NCI-H2029 treated with DMSO at 0.1 percent for 48 hours (cell line): ENCODE results near the gene TNS3.

Source experiments
- DNase-seq: peaks from one replicate; lab custom pipeline; 2025; lab: John Stamatoyannopoulos, UW

TNS3 gene

DNA sequence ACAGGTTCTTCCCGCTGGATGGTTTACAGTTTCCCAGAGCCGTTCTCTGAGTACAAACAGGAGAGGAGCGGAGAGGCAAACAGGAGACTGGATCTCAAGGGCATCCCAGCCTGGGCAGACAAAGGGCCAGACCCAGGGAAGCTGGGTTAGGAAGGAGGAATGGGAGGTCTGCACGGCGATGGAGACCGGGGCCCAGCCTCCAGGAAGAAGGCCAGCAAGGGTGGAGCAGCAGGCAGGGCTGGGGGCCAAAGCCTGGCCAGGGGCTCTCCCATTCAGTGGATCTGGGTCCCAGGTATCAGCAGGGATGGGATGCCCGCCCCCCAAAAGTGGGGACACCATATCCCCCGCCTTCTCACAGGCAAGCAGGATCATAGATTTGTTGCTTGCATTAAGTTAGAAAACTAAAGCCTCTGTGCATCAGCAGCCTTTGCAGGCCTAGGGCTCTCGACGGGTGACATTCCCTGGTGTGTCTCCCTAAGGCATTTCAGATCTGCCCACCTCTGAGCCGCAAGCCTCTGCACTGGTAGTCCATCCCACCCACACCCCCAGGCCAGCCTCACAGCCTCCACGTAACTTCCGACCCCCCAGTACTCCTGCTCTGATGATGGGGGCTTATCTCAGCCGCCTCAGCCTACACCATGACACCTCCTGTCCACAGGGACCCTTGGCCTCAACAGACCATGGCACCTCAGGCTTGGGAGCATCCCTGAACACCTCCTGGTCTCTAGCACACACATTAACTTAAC is 59.9 kb downstream of the TNS3 start:
- no peak for DNase-seq

DNA sequence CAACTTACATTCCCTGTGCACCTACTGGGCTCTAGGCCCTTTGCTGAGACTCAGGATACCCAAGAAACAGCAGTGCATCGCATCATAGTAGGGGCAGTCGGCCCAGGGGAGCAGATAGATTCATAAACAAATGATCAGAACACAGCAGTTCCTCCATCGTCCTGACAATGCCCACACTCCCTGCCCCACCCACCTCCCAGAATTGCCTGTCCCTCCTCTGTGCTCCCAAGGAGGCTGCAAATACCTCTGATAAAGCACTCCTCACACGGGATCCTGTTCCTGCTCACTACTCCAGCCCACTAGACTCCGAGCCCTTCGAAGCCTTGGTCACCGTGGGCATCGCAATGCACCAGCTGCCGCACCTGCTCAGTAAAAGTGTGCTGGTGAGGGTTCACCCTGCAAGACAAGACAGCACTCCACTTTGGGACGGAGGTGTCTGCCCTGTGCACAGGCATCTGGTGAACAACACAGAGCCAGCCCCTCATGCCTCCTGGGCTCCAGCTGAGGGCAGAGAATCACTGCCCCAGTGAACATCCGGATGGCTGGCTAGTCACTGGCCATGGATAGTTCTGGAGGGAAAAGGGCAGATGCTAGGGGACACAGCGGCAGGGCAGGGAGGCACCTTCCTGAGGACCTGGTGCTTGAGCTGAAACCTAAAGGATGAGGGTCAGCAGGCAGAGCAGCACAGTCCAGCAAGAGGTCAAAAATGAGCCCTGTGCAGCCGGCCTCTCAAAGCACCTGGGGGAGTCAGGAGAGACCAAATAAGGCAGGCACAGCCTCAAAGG is 60.7 kb downstream of the TNS3 start:
- no peak for DNase-seq

DNA sequence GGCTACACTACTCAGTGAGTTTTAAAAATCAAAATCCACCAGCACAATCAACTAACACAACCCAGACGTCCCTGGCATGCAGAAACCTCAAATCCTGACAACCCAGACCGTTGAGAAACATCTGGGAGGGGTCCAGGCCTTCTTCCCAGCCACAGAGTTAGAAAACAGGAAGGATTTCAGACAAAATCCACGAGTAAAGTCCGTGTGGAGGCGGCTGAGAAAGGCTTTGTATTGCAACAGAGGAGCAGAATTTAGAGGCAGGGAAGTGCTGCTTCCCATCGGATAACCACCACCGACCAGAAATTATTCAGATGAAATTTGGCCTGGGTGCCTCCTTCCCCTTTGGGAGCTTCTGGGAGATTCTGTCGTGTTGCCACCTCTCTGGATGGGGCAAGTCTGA is 61.5 kb downstream of the TNS3 start:
- no peak for DNase-seq

DNA sequence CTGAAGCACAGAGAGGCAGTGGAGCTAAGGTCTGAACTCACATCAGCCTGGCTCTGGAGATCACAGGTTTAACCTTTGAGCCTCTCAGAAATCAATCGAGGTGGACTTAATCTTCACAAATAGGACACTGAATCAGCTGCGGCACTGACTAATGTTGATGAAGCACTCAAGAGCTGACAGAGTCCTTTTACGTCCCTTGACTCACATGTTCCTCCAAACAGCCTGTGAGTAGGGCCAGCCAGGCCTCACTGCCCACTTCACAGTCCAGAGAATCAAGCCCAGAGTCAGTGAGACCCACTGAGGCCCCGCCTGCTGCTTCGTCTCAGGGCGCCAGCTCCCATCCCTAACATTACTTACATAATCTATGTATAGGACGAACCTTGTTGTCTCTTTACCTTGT is 63.1 kb downstream of the TNS3 start:
- DNase-seq: no peak

DNA sequence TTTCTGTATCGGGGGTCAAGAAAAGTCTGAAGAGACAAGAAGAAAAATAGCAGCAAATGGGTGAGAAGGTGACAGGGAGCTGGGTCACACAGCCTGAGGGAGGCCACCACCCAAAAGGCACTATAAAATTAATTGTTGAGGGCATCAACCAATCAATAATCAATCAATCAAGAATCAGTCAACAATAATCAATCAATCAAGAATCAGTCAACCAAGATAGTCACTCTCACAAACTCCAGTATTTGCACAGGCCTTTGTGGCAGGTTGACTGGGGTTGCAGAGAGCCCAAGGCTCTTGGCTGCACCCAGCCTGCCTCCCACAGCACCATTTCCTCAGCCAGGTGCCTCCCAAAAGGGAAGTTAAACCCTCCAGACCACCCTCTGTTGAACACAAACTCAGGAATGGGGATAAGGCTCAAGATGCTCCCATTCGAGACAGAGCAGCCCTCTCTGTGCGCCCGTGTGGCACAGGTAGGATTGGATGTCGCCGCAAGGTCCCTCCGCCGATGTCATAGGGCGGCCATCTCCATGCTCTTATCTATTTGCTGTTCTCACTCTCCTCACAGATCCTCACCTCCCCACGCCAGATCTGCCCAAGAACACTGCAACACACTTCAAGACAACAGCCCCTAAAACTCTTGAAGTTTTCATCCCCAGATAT is 64.0 kb downstream of the TNS3 start:
- no peak for DNase-seq

DNA sequence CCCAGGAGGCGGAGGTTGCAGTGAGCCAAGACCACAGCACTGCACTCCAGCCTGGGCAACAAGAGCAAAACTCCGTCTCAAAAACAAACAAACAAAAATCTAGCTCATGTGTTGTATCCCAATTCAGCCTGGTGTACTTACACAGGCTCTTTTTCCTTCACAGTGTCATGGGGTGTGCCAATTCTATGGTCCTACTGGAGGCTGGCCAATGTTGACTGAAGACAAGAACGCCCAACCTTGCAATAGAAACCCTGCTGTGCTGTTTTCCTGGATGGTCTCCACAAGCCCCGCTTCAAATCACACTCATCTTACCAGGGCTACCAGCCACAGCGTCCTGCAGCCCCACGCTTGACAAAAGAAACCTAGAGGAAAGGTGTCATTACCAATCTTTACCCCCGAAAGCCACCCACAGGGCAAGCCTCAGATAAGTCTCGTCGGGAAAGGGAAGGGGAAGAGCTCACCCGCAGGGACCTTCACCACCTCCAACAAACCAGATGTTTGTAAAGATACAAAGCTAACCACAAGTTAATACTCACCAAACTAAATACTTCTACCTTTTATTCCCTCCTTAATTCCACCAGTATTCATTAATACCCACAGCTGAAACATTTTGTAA is 64.8 kb downstream of the TNS3 start:
- peak; percentile 83 for DNase-seq

DNA sequence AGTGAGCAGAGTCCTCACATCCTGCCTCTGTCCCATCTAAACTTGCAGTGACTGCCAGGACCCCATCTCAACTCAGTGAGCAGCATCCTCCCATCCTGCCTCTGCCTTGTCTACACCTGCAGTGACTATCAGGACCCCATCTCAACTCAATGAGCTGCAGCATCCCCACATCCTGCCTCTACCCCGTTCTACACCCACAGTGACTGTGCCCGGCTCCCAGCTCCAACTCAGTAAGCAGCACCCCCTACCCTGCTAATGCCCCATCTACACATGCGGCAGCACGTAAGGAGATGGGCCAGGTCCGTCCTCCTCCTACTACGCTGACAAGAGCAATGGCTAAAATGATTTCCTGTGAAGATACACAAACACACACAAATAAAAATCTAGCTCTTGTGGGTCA is 65.5 kb downstream of the TNS3 start:
- no peak for DNase-seq

DNA sequence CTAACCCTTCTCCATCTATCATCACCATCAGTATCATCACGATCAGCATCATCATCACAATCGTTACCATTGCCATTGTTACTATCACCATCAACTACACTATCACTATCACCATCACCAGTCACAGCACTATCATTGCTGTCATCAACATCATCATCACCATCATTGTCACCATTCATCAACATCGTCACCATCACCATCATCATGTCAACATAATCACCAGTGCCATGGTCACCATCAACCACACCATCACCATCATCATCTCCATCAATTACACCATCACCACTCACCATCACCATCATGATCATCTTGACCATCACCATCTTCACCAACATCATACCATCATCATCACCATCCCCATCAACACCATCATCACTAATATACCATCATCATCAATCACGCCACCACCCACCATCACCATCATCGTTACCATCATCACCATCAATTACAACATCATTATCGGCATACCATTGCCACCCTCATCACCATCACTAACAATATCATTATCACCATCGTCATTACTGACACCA is 66.5 kb downstream of the TNS3 start:
- no peak for DNase-seq

DNA sequence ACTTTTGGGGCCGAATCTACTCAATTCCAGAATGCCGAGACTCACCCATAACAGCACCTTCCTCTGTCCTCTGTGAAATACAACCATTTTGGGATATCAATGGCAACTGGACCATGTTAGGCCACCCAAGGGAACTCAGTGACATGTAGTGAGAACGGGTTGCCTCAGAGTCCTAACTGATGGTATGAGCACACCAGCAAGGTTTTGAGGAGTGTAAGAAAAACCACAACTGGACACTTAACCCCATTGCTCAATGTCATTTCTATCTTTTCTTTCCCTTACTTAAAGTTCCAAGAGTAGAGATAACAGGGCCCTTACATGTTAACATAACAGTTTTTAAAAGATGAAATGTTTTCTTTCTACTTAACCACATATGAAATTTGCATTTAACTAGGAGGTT is 67.1 kb downstream of the TNS3 start:
- DNase-seq: no peak

DNA sequence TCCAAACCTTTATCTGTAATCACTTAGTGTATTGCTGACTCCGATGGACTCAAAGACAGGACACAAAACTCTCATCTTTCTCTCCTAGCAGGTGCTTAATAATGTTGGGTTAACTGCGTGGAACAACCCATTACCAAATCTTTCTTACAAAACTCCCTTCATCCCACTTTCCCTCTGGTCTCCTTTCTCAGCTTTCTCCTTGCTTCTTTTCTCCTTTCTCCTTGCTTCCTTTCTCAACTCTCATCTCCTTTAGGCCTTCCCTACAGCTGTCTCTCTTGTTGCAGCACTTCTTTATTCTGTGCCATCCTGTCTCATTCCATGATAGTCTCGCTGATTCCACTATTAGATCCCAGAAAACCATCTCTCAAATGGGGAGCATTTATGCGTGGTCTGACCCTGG is 67.5 kb downstream of the TNS3 start:
- no peak for DNase-seq

DNA sequence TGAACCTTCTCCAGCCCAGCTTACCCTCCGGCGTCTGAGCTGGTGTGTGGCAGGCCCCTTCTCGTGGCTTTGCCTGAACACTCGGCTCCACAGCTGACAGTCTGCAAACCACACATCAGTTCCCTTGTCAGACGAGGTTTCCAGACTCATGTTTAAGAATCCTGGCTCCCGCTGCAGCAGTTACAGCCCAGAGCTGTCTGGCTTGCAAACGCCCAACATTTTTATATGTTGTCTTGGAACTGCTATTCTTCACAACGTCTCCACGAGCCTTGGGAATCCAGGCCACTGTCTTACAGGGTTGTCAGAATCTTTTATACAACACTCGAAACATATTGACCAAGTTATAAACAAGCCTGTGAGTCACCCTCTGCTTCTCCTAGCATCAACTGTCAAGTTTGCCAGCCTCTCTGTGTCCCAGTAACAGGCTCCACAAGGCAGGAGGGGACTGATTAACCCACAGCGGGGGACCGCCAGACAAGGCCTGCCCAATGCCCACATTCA is 68.1 kb downstream of the TNS3 start:
- no peak for DNase-seq

DNA sequence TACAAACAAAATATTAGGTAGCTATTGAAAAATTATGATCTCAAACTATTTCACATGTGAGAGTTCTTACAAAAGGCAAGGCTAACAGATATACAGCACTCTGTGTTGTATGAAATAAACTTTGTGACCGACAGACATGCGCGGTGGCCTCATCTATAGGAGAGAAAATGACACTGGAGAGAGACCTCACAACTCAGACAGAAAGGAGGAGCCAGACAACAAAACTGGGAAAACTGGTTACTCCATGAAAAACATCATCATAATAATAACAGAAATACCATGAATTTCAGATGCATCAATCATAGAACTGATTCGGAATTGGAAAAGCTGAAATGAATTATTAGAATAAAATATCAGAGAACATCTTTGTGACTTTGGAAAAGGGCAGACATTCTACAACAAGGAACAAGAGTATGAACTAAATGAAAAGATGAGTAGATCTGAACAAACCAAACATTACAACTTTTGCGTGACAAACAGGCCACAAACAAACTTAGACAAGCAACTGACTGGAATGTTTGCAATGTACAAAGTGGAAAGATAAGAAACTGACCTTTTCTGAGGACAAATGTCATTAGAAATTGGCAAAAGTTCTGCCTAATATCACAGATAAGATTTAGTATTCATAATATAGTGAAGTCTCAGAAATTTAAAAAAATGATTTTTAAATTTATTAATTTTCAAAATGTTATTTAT is 69.3 kb downstream of the TNS3 start:
- no peak for DNase-seq

DNA sequence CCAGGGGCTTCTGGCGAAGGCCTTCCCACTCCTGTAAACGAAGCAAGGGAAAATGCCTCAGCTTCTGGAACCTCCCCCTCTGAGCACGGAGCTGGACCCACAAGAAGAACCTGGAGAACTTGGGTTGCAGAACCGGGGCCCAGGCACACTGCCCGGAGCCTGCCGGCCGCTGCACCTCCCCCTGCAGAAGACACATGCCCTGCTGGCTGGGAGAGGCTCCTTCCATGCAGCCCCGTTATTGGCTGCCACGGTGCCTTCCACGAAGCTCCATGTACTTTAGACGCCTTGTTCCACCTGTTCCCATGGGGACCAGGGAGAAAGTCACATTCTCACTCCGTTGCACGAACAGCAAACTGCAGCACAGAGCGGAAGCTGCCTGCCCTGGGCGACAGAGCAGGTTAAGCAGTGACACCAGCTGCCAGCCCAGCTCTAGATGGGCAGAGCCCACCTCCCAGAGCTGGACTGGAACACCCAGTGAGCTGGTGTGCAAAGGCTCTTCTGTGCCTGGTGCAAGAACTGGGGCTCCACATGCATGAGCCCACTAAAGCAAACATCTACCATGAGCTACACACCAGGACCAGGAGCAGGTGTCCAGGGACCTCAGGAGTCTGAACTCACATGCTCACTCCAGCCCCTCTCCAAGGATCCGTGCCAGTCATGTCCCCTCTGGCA is 70.1 kb downstream of the TNS3 start:
- no peak for DNase-seq

DNA sequence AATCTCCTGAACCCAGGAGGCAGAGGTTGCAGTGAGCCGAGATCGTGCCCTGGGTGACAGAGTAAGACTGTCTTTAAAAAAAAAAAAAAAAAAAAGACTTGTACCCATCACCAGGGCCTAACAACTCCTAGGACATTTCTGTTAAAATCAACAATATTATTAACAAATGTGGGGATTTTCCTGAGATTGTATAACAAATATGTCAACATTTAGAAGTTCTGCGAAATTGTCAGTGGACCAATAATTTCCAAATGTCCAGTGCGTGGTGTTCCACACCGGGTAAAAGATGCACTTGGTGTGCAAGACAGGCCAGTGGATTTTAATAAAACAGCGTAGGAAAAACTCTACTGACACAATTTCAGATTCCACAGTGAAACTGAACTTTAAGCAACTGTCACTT is 71.1 kb downstream of the TNS3 start:
- DNase-seq: no peak

DNA sequence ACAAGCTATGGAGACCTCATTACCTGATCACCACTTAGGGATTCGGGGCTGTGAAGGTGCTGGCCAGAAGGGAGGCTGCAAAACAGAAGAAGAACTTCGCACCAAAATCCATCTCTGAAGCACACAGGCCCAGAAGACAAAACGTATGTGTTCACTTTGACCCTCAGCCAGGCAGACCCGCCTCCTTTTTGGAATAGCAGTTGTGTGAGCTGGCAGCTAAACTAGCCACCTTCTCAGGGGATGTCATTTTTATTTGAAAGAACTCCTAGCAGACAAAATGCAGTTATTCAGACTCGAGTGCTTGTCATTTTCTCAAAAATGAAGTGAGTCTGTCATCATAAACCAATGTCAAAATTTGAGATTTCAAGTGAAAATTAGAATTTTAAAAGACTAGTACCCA is 71.7 kb downstream of the TNS3 start:
- DNase-seq: no peak

DNA sequence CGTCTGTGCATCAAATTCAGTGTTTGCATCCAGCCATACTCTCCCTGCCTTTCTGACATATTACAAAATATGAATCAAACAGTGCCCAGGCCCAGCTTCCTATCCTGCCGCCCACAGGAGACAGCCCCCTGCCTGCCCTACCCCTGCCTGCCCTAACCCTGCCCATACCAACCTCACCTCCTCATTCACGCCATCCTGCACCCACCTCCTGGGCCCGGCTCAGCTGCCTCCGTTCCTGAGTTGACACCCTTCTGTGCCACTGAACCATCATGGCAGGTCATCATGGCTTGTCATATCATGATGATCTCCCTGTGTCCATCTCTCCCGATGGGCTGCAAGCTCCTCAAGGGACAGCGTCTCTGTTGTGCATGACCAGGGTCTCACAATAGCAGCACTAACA is 72.3 kb downstream of the TNS3 start:
- DNase-seq: no peak

DNA sequence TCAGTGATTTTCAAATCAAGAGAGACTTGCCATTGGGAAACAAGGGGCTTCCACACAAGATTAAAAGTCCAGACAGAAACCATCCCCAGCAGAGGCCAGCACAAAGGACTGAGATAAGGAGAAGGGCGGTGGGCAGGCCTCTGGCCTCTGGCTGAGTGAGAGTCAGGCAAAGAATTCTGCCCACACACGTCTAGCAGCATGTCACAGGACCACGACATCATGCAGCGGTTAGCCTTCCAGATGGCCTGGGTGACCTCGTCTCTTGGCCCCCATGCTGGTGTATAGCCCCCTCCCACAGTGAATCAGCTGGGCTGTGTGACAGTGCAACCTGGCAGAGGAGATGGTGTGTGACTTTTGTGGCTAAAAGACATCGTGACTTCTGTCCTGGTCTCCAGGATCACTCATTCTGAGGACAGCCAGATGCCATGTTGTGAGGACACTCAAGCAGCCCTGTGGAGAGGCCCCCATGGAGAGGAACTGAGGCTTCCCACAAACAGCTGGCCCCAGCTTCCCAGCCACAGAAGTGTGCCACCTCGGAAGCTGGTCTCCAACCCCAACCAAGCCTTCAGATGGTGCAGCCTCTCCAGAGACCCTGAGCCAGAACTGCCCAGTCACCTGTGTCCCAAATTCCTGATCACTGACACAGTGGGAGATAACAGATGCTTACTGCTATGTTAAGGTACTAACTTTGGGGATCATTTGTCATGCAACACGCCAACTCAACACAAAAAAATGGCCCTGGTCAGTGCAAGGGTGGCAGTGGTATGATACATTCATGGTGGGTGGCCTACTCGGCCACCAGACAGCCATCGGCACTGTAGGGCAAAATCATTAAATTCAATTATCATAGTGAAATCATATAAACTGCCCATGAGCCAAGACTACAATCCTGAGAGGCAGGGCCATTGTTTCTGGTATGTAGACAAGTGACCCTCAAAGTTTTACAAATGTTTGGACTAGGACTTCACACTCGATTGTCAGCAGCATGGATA is 73.2 kb downstream of the TNS3 start:
- no peak for DNase-seq

DNA sequence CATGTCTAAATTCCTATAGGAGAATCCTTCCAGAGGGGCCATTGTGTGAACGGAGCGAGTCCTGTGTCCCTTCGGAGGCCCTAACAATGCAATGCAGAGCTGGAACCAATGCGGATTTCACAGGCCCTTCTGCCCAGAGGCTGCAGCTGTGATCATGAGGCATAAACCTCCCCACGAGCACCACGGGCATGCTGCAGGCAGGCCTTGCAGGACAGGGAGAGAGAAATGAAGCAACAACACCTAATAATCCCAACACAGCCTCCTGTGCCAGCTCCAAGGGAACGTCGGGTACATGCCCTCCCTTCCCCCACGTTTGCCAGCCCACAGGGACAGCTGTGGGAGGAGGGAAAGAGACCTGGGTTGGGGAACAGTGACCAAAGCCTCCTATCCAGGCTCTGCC is 74.4 kb downstream of the TNS3 start:
- DNase-seq: no peak

DNA sequence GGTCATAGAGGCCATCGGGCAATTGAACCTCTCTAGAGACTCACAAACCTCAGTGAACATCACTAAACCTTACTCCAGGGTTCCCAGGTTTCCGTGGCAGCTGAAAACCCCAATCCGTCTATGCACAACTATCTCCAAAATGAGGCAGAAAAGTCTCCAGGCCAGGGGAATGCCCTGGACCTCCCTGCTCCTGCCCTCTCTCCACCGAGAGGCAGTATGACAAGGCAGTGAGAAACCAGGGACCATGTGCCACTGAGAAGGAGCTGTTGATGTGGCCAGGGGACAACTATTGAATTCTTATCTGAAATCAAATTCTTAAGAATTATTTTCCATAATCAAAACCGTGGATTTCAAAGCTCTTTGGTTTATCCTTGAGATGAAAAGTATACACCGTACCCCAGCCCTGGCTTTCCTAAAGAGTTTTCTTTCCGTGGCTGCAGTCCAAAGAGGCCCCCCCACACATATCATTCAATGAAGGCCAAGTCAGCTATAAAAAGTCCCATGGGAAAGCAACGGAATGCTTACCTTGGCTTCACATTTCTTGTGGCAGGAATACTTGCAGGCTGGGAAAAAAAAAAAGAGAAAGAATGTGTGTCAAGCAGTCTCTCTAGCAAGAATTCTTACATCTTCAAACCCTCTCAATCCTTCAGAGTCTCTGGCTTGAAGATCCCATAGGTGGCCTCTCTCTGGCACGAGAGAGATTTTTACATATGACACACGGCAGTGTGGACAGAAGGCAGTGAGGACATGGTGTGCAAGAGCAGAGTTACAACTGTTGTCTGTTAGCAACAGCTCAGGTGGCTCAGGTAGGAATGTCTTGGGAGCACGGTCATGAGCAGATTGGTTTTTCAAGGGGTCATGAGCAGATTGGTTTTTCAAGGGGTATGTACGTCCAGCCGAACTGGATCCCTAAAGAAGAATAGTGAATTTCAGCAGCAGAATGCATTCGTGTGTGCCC is 75.2 kb downstream of the TNS3 start:
- no peak for DNase-seq
